GM21723 (cell line): ENCODE results near the gene RCBTB1.

ENCODE experiments used
- ATAC-seq: cut with Tn5 transposase; IDR thresholded peaks from one replicate; pipeline ENCODE4 v1.9.1; 2021; ENCODE audit warnings: mild to moderate bottlenecking, moderate library complexity; ENCODE audit not compliant: unreplicated experiment

RCBTB1 gene

DNA sequence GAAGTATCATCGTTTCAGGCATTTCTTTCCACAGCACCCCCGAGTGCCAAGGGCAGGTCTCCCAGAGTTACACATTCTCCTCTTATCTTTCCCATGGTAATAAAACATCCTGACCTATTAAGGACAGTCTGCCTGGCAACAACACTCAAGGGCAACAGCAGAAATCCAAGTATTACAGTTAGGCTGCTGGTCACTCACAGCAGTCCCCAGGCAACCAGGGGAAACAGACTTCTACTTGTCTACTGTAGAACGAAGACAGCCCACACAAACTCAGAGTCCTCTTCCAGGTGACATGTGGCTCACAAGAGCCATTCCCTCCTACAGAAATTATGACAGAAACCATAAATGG lies 24.3 kb downstream of the RCBTB1 start:
- ATAC-seq: no peak

DNA sequence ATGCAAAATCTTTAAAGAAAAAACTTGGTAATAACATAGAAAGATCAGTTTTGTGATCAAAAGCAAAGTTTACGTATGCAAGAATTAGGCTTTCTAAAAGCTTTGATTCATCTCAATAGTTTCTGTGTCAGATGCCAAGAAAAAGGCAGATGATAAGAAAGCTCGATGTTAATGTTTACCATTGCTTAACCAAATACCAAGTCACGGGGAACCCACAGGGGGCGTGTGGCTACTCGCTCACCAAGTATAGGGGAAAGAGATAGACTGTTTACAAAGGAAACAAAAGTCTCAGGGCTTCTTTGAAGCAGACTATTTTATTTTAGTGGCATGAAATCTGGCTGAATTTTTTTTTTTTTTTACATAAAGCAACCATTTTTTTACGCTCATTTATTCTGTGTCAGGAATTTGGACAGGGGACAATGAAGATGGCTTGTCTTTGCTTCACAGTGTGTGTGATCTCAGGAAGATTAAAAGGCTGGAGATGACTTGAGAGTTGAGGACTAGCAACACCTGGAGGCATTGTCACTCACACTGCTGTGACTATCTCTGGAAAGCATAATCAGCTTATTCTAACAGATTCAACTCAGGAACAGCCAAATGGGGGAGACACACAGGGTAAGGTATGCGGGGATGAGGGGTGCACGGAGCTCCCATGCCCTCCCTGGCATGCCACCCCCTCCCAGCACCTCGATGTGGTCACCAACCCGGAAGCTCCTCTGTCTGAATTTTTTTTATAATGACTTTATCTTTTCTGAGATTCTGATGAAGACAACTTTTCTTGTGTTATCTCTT lies 24.9 kb downstream of the RCBTB1 start:
- ATAC-seq: no peak

DNA sequence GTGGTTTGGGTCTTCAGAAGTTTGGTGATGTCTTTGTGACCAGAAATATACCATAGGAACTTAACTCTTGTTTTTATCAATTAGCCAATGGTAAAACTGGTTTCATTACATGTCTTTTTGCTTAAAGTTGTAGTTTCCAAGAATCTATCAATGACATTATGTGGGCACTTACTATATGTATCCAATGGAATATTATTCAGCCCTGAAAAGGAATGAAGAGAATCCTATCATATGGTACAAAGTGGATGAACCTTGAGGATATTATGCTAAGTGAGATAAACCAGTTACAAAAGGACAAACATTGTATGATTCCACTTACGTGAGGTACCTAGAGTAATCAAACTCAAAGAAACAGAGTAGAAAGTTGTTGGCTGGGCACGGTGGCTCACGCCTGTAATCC lies 26.4 kb downstream of the RCBTB1 start:
- no peak for ATAC-seq

DNA sequence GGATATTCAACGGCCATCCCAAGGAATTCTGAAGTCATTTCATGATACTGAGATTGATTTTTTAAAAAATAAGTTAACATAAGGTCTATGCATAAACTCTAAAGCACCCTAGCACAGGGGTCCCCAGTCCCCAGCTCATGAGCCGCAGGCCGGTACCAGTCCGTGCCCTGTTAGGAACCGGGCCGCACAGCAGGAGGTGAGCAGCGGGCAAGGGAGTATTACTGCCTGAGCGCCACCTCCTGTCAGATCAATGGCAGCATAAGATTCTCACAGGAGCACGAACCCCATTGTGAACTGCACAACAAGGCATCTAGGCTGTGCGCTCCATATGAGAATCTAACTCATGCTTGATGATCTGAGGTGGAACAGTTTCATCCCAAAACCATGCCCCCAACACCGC lies 31.0 kb downstream of the RCBTB1 start:
- ATAC-seq: no peak

DNA sequence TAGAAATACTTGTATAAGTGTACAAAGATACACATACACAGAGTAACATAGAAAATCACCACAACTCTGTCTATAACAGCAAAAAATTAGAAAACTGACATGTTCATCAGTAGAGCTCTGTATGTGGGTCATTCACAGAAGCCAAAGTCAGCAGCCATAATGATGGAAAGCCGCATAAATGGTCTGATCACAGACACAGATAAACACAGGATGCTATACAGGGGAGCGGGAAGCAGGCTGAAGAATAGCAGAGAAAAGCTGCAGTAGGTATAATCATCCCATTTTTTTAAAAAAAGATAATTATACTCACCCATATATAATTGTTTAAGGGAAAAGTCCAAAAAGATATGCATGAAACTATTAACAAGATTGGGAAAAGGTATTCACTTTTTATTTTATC lies 31.5 kb downstream of the RCBTB1 start:
- ATAC-seq: no peak

DNA sequence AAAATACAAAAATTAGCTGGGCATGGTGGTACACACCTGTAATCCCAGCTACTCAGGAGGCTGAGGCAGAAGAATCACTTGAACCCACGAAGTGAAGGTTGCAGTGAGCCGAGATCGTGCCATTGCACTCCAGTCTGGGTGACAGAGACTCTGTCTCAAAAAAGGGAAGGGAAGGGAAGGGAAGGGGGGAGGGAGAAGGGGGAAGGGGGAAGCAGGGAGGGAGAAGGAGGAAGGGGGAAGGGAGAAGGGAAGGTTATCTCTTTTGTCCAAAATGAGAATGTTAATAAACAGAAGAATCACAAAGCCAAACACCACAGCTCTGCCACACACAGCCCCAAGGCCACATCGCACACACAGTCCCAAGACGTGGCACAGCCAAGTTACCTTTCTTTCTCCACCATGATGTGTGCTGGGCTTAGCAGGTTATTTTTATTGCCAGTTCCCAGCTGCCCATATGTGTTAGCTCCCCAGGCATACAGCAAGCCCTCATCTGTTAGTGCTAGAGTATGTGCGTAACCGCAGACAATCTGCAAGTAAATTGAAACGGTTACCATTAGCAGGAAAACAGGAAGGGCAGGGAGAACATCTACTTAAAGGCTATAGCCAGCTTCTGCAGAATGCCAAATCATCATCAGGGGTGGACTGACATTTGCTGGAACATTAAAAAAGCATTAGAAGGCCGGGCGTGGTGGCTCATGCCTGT lies 34.3 kb downstream of the RCBTB1 start:
- ATAC-seq: no peak

DNA sequence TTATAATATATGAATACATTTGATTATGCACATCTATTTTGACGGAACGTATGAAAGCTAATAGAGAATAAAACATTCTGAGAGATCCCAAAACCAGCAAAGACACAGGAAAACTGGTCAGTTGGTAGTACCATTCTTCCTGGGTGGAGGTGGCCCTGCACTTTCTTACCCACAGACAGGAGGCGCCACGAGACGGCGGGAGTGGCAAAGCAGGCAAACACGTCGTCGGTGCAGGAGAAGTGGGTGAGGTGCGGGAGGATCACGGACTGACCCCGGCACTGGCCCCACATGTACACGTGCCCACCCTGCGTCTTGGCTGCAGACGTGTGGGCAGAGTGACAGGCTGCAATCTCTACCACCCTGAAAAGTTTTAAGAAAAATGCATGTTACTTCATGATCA lies 36.1 kb downstream of the RCBTB1 start:
- no peak for ATAC-seq

DNA sequence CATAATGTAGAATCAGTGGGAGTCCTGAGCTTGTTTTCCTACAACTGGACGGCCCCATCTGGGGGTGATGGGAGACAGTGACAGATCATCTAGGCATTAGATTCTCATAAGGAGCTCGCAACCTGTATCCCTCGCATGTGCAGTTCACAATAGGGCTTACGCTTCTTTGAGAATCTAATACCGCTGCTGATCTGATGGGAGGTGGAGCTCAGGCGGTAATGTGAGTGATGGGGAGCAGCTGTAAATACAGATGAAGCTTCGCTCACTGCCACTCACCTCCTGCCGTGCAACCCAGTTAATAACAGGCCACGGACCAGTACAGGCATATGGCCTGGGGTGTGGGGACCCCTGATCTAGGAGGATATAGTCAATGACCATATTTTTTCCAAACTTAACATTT lies 38.8 kb downstream of the RCBTB1 start:
- no peak for ATAC-seq

DNA sequence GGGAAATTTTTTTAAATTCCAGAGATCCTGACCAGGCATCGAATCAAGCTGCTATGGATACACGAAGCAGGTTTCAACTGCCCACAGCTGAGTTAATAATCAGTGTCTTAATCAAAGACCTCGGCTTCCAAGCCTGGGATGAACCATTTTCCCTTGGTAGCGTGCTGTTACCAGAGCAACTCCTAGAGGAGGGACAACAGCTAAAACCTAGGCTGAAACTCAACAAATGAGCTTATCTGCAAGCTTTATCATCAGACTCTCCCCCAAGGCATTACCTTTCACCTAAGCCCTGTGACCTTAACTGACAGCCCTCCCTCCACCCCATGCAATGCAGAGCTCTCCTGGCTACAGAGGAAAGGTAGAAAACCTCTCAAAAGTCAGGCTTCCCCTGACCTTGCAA lies 39.7 kb downstream of the RCBTB1 start:
- ATAC-seq: no peak

DNA sequence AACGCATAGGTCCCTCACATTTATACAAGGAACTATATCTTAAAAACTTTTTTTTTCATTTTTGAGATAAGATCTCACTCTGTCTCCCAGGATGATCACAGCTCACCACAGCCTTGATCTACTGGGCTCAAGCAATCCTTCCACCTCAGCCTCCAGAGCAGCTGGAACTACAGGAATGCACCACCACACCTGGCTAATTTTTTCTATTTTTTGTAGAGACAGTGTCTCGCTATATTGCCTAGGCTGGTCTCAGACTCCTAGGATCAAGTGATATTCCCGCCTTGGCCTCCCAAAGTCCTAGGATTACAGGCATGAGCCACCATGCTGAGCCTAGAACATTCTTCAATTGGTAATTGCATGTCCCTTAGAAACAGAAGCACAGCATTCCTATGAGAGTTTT lies 41.7 kb downstream of the RCBTB1 start:
- no peak for ATAC-seq

DNA sequence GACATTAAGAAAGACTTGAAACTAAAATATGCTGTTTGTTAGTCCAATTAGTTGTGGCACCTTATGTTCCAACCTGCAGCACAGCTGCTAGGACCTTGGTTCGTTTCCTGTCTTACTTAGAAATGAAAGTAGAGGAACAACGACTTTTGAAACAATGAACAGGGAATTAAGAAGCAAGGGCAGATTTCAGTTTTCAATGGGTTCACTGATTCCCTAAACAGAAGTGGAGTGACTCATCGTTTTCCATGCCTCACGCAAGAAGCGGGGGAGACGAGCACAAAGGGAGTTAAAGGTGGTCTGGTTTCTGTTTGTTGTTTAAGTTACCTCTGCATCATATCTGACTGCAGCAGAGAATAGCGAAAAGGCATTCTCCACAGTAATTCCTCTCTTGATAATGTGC lies 44.8 kb downstream of the RCBTB1 start:
- ATAC-seq: no peak

DNA sequence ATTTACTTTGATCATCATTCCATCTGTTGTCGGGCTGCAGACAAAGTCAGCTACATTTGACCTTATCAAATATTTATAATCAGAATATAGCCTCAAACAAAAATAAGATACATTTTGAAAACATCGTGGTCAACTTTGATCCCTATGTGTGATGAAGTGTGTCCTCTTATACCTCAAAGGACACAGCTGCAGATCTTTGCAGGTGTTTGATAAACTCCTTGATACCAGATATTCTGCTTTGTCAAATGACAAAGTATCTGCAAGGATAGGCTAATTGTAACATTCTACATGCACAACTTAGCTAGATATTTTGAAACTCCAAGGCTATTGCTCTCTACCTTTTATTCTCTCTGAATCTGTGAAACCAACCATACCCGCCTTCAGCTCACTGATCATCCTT lies 45.6 kb downstream of the RCBTB1 start:
- ATAC-seq: no peak

DNA sequence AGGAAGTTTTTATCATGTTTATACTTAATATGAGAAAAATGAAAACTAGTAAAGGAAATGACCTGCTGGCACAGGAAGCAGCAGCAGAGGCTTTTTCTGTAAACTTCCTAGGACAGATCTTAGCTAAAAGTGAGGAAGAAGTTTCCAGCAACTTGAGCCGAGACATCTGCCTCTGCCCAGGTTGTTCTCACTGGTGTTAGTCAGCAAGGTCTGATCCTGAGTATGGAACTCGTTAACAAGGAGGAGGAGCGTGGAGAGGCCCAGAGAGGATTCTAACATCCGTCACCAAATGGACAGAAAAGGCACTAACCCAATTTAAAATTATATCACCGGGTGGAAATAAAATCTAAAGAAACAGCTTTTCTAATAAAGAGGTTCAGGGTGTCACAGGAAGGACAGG lies 46.0 kb downstream of the RCBTB1 start:
- ATAC-seq: no peak

DNA sequence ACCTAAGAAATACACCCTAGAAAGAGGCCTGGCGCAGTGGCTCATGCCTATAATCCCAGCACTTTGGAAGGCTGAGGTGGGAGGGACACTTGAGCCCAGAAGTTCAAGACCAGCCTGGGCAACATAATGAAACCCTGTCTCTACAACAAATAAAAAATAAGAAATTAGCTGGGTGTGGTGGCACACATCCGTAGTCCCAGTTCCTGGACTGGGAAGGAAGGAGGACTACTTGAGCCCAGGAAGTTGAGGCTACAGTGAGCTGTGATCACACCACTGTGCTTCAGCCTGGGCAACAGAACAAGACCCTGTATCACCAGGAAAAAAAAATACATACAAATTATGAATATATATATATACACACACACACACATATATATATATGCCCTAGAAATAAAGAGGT lies 47.0 kb downstream of the RCBTB1 start:
- no peak for ATAC-seq

DNA sequence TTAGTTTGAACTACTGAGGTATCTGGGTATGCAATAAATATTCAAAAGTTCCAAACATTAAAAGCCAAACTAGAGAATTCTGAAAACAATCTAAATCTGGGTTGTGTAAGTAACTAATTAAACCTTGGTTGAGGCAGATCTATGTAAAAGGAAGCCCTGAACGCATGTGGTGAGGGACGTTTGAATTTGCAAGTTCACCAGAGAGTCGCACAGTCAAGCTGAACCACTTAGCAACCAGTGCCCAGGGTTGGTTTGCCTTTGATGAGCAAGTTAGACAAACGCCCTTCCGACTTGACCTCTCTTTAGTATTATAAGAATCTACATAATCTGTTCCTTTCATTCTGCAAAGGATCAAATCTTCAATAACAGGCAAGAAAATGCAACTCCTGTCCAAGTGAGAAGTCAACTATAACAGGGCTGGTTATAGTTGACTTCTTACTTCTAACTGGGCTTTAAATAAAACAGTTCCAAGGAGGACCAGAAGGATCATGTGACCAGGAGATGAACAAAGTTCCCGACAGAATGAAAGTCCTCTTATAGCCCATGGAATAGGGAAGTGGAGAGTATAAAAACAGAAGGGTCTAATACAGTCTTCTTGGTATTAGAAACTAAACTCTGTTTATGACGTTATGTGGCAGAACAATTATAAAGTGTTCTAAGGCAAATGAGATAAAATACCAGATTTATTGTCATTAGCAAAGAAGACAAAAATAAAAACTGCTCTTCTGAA lies 49.0 kb downstream of the RCBTB1 start:
- ATAC-seq: no peak

DNA sequence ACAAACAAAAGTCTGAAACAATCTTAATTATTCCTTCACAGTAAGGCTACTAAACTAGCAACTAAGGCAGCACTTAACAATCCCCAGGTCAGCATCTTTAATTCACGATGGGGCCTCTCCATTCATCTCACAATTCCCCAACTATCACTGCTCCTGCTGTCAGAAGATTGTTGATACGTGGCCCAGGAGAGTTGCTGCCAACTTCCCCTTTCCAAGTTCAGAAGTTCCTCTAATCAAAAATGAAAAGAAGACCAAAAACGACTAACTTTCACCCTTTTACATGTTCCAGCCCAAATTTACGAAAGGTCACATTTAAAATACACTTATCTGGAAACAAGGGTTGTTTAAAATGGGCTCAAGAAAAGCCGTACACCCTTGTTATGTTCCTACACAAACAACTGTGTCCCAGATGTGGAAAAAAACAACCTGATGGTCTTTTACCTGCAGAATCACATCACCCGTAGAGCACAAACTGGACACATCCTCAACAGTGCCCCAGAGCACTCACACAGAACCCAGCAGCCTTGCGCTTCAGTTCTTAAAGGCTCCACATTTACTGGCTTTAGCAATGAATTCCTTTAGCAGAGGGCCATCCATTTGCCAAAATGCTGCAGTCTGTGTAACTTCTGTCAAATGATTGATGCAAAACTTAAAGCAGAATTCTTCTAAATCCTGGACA lies 51.6 kb downstream of the RCBTB1 start:
- no peak for ATAC-seq

DNA sequence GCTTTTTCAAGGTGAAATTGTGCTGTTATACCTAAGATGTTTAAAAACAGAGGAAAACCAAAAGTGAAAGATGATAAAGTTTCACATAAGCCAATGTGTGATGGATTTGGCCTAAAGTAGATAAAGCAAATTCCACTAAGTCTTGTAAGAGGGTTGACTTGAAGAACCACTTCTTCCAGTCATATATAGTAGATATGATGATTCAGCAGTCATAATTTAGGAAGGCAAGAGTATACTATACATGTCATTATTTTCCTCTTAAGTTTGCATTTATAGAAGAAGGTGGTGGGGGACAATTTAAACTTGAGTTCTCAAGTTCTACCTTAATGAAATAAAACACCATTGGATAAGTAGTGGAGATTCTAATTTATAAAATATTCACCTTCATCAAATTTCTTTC lies 52.3 kb downstream of the RCBTB1 start:
- ATAC-seq: no peak

DNA sequence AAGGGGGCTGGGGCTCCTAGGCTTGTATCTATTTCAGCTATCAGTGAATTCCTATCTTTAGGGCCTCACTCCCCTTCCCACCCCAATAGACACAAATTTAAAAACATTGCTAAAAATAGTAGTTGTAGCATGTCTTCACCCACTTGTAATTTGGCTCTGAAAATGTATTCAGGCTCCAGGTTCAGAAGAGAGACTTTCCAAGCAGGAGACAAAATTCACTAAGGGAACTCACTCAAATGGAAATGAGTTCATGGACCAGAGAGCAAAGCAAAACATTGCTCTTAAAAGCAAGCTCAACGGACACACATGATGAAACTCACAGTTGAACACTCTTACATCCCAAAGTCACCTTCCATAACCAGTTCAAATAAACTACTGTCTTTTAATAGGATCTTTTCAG lies 52.8 kb downstream of the RCBTB1 start:
- ATAC-seq: no peak

DNA sequence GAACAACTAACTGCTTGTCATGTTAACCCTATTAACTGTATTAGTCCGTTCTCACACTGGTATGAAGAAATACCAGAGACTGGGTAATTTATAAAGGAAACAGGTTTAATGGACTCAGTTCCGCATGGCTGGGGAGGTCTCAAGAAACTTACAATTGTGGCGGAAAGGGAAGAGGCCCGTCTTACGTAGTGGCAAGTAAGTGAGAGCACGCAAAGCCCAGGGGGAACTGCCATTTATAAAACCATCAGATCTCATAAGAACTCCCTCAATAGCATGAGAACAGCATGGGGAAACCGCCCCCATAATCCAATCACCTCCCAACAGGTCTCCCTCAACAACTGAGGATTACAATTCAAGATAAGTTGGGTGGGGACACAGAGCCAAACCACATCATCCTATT lies 54.9 kb downstream of the RCBTB1 start:
- no peak for ATAC-seq

DNA sequence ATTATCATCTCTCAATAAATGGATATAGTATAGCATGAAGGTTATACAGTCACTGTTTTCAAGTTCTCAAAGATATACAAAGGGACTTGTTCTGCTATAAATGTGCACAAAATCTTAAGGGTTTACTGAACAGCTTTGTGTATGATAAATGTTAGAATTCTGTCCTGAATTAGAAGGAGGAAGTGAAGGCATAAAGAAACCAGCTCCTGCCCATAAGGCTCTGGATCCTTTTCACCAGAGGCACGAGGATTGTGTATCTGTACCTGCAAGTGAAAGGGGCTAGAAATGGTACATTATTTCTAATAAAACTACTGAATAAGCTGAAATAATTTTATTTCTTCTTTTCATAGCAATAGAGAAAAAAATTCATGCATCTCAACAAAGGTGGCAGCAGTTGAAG lies 57.2 kb downstream of the RCBTB1 start:
- ATAC-seq: no peak

DNA sequence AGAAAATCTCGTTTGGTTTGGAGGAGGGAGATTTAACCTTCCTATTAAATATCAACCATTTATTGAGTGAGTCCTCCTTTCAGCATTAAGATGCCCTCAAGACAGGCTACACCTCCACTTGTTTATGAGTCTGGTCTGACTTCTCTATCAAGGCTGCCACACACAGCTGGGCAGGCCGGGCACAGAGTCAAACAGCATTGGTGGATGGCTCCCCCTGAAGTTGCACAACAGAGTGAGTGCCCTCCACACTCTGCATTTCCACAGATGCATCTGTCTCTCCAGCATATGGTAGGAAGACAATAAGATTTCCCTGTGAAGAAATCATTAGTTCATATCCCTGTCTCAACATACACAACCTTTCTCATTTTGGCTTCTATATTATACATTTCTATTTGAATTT lies 58.2 kb downstream of the RCBTB1 start:
- ATAC-seq: no peak
